Mesenchymal stem cell (in vitro differentiated cells and primary cell): ENCODE results near the gene SLC25A44. TPM values are rescaled to one million over a fixed set of nuclear protein-coding genes. Genes with fewer than 3 reads are reported as not detected.

ENCODE experiments used
- DNase-seq: peaks from one replicate; pipeline ENCODE4 v3.0.0-alpha.2; 2013
- H2AFZ ChIP-seq: one replicate; pipeline ENCODE4 v1.6.1; 2013; ENCODE audit warnings: low read depth, mild to moderate bottlenecking, control low read depth, inconsistent platforms, low read length, moderate library complexity
- H2AK5ac ChIP-seq: 2 replicates; pipeline ENCODE4 v1.6.1; 2013; ENCODE audit warnings: low read length, moderate library complexity, mild to moderate bottlenecking, inconsistent platforms; ENCODE audit not compliant: severe bottlenecking
- H2BK120ac ChIP-seq: one replicate; pipeline ENCODE4 v1.6.1; 2013; ENCODE audit warnings: low read depth, mild to moderate bottlenecking, inconsistent platforms, low read length, moderate library complexity
- H2BK12ac ChIP-seq, 2 experiments: one replicate each; pipeline ENCODE4 v1.6.1; 2013; ENCODE audit warnings: inconsistent platforms in 2 of 2, low read length in 2 of 2, mild to moderate bottlenecking in 2 of 2, moderate library complexity in 2 of 2, control low read depth in 1 of 2
- H2BK15ac ChIP-seq: one replicate; pipeline ENCODE4 v1.6.1; 2013; ENCODE audit warnings: mild to moderate bottlenecking, low read depth, inconsistent platforms; ENCODE audit not compliant: poor library complexity, severe bottlenecking
- H2BK5ac ChIP-seq: 2 replicates; pipeline ENCODE4 v1.6.1; 2013; ENCODE audit warnings: low read depth, mild to moderate bottlenecking, low read length, control low read depth, inconsistent platforms; ENCODE audit not compliant: poor library complexity, severe bottlenecking
- H3K14ac ChIP-seq, 2 experiments: one replicate each; pipeline ENCODE4 v1.6.1; 2013; ENCODE audit warnings: inconsistent platforms in 2 of 2, low read length in 2 of 2, control low read depth in 1 of 2, mild to moderate bottlenecking in 1 of 2, moderate library complexity in 1 of 2
- H3K18ac ChIP-seq, 2 experiments: one replicate each; pipeline ENCODE4 v1.6.1; 2013; ENCODE audit warnings: inconsistent platforms in 2 of 2, low read length in 2 of 2, control low read depth in 1 of 2, low read depth in 1 of 2, mild to moderate bottlenecking in 1 of 2
- H3K23ac ChIP-seq, 2 experiments: one replicate each; pipeline ENCODE4 v1.6.1; 2013; ENCODE audit warnings: inconsistent platforms in 2 of 2, low read length in 2 of 2, mild to moderate bottlenecking in 2 of 2, moderate library complexity in 2 of 2, control low read depth in 1 of 2
- H3K27ac ChIP-seq: 2 replicates; pipeline ENCODE4 v1.5.1; 2013; ENCODE audit warnings: mild to moderate bottlenecking, moderate library complexity, low read length, control low read depth, inconsistent platforms; ENCODE audit not compliant: poor library complexity, severe bottlenecking
- H3K27me3 ChIP-seq, 2 experiments: 2 replicates each; pipeline versions ENCODE4 v1.6.1 to v1.7.0; 2013; ENCODE audit warnings: low read length in 2 of 2, mild to moderate bottlenecking in 2 of 2, moderate library complexity in 2 of 2, control low read depth in 1 of 2, inconsistent platforms in 1 of 2; ENCODE audit not compliant: control insufficient read depth in 1 of 2, insufficient read depth in 1 of 2
- H3K36me3 ChIP-seq, 2 experiments: 2 replicates each; pipeline versions ENCODE4 v1.6.1 to v1.7.0; 2013; ENCODE audit warnings: low read length in 2 of 2, control low read depth in 1 of 2, inconsistent platforms in 1 of 2, low read depth in 1 of 2, mild to moderate bottlenecking in 1 of 2; ENCODE audit not compliant: insufficient read depth in 2 of 2, control insufficient read depth in 1 of 2
- H3K4ac ChIP-seq, 2 experiments: one replicate each; pipeline ENCODE4 v1.6.1; 2013; ENCODE audit warnings: inconsistent platforms in 2 of 2, low read length in 2 of 2, mild to moderate bottlenecking in 2 of 2, moderate library complexity in 2 of 2, control low read depth in 1 of 2, low read depth in 1 of 2
- H3K4me1 ChIP-seq: 2 replicates; pipeline ENCODE4 v1.6.1; 2013; ENCODE audit warnings: low read depth, low read length, control low read depth; ENCODE audit not compliant: control insufficient read depth, insufficient read depth
- H3K4me2 ChIP-seq: 2 replicates; pipeline ENCODE4 v1.6.1; 2013; ENCODE audit warnings: low read length, mild to moderate bottlenecking, inconsistent platforms; ENCODE audit not compliant: poor library complexity, severe bottlenecking
- H3K4me3 ChIP-seq, 2 experiments: 2 replicates each; pipeline versions ENCODE4 v1.5.1 to v1.7.0; 2013; ENCODE audit warnings: low read length in 2 of 2, mild to moderate bottlenecking in 2 of 2, control low read depth in 1 of 2, low read depth in 1 of 2; ENCODE audit not compliant: insufficient read depth in 1 of 2
- H3K79me1 ChIP-seq: replicated peaks from 2 replicates; pipeline ENCODE4 v1.6.1; 2013; ENCODE audit warnings: mild to moderate bottlenecking, control low read depth, low read length, inconsistent platforms; ENCODE audit not compliant: poor library complexity, severe bottlenecking
- H3K9ac ChIP-seq: 2 replicates; pipeline ENCODE4 v1.7.0; 2013; ENCODE audit warnings: mild to moderate bottlenecking, low read length, moderate library complexity
- H3K9me3 ChIP-seq: 2 replicates; pipeline ENCODE4 v1.7.0; 2013; ENCODE audit warnings: mild to moderate bottlenecking, low read length; ENCODE audit not compliant: control insufficient read depth
- H4K8ac ChIP-seq: one replicate; pipeline ENCODE4 v1.6.1; 2013; ENCODE audit warnings: inconsistent platforms, mild to moderate bottlenecking, low read length, moderate library complexity
- H4K91ac ChIP-seq: one replicate; pipeline ENCODE4 v1.6.1; 2013; ENCODE audit warnings: mild to moderate bottlenecking, low read length, inconsistent platforms
- WGBS: methylation state at CpG from one replicate; pipeline ENCODE4 v1.1.7; 2013; ENCODE audit warnings: mixed read lengths; 5-methylcytosine and 5-hydroxymethylcytosine counted together
- small RNA-seq: library from polyadenylated mRNA; stranded (forward); fragments of <200 nt; extraction: miRNeasy Mini kit (QIAGEN cat#:217004); gene quantifications from one replicate; pipeline ENCODE3, GENCODE V24; 2013; ENCODE audit warnings: low read depth

Gene SLC25A44

DNA sequence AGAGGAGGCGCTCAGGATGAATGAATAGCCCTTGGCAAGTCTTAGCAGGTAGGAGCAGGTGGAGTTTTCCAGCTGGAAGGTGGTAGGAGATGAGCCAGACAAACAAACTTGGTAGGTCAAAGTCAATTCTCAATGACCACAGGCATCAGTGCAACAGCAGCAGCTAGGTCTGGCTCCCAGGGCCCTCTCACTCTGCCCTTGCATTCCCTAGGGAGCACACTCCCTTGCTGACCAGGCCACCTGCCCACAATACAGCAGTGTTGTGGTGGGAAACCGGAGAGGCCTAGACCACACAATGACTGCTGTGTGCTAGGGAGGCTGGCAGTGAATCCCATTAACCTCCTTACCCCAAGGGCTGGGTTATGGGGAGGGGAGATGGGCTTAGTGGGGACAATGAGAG is 67.0 kb downstream of the SLC25A44 start:
- H3K4me2 ChIP-seq = no peak overlapping the region
- 100% methylated on average over 2 of the region's 2 CpGs for WGBS
- no peak overlapping the region for H3K9ac ChIP-seq
- H2BK5ac ChIP-seq = no peak overlapping the region
- H3K36me3 ChIP-seq = peaks cover 85 to 88% of the 10 kb centered on the region in 2 experiments
- no peak overlapping the region for H2BK120ac ChIP-seq
- no peak overlapping the region for H4K91ac ChIP-seq
- H2AFZ ChIP-seq = no peak overlapping the region
- H3K27ac ChIP-seq = no peak overlapping the region
- no peak overlapping the region for H3K4me3 ChIP-seq
- H3K4ac ChIP-seq = no peak overlapping the region
- H2BK12ac ChIP-seq = no peak overlapping the region
- no peak overlapping the region for H2BK15ac ChIP-seq
- no peak for DNase-seq
- no peak overlapping the region for H3K23ac ChIP-seq
- no peak overlapping the region for H3K18ac ChIP-seq
- H3K9me3 ChIP-seq = no peaks in the 10 kb centered on the region
- no peaks in the 10 kb centered on the region for H3K4me1 ChIP-seq
- no peaks in the 10 kb centered on the region for H3K27me3 ChIP-seq
- H4K8ac ChIP-seq = no peak overlapping the region
- no peak overlapping the region for H2AK5ac ChIP-seq
- peaks cover 37% of the 10 kb centered on the region for H3K79me1 ChIP-seq
- H3K14ac ChIP-seq = no peak overlapping the region

Small RNAs within 50 kb of the gene (small RNA-seq; reads per million reads assigned to genes)
- gene RF00568 = not detected
